Activated CD4-positive, alpha-beta T cell treated with anti-CD3 and anti-CD28 coated beads, Interleukin-2, Interleukin-4, amounts not matched to agents 100 ng/mL and 50 ng/mL, durations not matched to agents 16 hours and 8 hours (primary cell): ENCODE measurements around the gene FNDC5.

Experiments used
- DNase-seq: peaks from one replicate; pipeline ENCODE4 v3.0.0-alpha.2; 2020; ENCODE audit warnings: low spot score

FNDC5 gene

GRCh38 chr1:32884032-32884372 is 13.3 kb upstream of the FNDC5 start:
- DNase-seq: no peak

GRCh38 chr1:32883338-32884031 is 12.8 kb upstream of the FNDC5 start:
- DNase-seq: no peak

GRCh38 chr1:32881871-32882850 is 11.4 kb upstream of the FNDC5 start:
- no peak for DNase-seq

GRCh38 chr1:32881291-32881690 is 10.6 kb upstream of the FNDC5 start:
- DNase-seq: no peak

- no peak for DNase-seq
Measured at GRCh38 chr1:32878637-32879041, 7.9 kb upstream of the FNDC5 start.

GRCh38 chr1:32878183-32878582 is 7.5 kb upstream of the FNDC5 start:
- no peak for DNase-seq

GRCh38 chr1:32877211-32878110 is 6.7 kb upstream of the FNDC5 start:
- no peak for DNase-seq

GRCh38 chr1:32876341-32877210 is 5.9 kb upstream of the FNDC5 start:
- peak; percentile 70 for DNase-seq

- no peak for DNase-seq
Measured at GRCh38 chr1:32874860-32875752, 4.4 kb upstream of the FNDC5 start.

GRCh38 chr1:32873484-32873883 is 2.8 kb upstream of the FNDC5 start:
- no peak for DNase-seq

GRCh38 chr1:32872192-32872460 is 1.4 kb upstream of the FNDC5 start:
- no peak for DNase-seq

GRCh38 chr1:32871364-32872191 is 866 bp upstream of the FNDC5 start:
- DNase-seq: no peak

- DNase-seq: no peak
Measured at GRCh38 chr1:32869923-32870614, 643 bp downstream of the FNDC5 start.

GRCh38 chr1:32868806-32869455 is 1.8 kb downstream of the FNDC5 start:
- DNase-seq: no peak

GRCh38 chr1:32868085-32868484 is 2.6 kb downstream of the FNDC5 start:
- no peak for DNase-seq

GRCh38 chr1:32867671-32868070 is 3.0 kb downstream of the FNDC5 start:
- DNase-seq: no peak

GRCh38 chr1:32867151-32867550 is 3.6 kb downstream of the FNDC5 start:
- DNase-seq: no peak

- DNase-seq: no peak
Measured at GRCh38 chr1:32865639-32866405, 4.9 kb downstream of the FNDC5 start.
